Liver (tissue), 9 donors: Measurements from ENCODE around the gene NTNG1. TPM values are rescaled to one million over a fixed set of nuclear protein-coding genes. Genes with fewer than 3 reads are reported as not detected.
A peak's percentile ranks its signal among the peaks of the same experiment; 100 is the strongest.

Source experiments
- DNase-seq: peaks from one replicate; pipeline ENCODE4 v3.0.0-alpha.2; 2017; ENCODE audit warnings: low spot score
- H3K27ac ChIP-seq, 2 donors: one replicate each; pipeline ENCODE4 v1.7.0; 2013; ENCODE audit warnings: inconsistent platforms in 2 of 2, low read length in 2 of 2, control low read depth in 1 of 2, low read depth in 1 of 2, mild to moderate bottlenecking in 1 of 2
- H3K27me3 ChIP-seq, 4 donors: one replicate each; pipeline versions ENCODE4 v1.6.1 to v1.7.0; 2013; ENCODE audit warnings: low read length in 3 of 4, inconsistent platforms in 1 of 4, mild to moderate bottlenecking in 1 of 4, moderate library complexity in 1 of 4; ENCODE audit not compliant: control insufficient read depth in 4 of 4, insufficient read depth in 4 of 4
- H3K36me3 ChIP-seq, 4 donors: one replicate each; pipeline versions ENCODE4 v1.6.1 to v1.7.0; 2013; ENCODE audit warnings: low read length in 3 of 4, mild to moderate bottlenecking in 3 of 4, low read depth in 1 of 4, moderate library complexity in 1 of 4; ENCODE audit not compliant: control insufficient read depth in 4 of 4, insufficient read depth in 3 of 4
- H3K4me1 ChIP-seq, 4 donors: one replicate each; pipeline versions ENCODE4 v1.6.1 to v1.7.0; 2013; ENCODE audit warnings: low read length in 3 of 4, mild to moderate bottlenecking in 3 of 4, moderate library complexity in 1 of 4; ENCODE audit not compliant: control insufficient read depth in 4 of 4, insufficient read depth in 4 of 4
- H3K4me3 ChIP-seq, 3 donors: one replicate each; pipeline versions ENCODE4 v1.6.1 to v1.7.0; 2013; ENCODE audit warnings: low read length in 3 of 3, control low read depth in 1 of 3, low read depth in 1 of 3, mild to moderate bottlenecking in 1 of 3
- H3K9ac ChIP-seq, 2 donors: one replicate each; pipeline ENCODE4 v1.7.0; 2013; ENCODE audit warnings: low read length in 2 of 2, mild to moderate bottlenecking in 2 of 2, moderate library complexity in 2 of 2, control low read depth in 1 of 2, low read depth in 1 of 2
- H3K9me3 ChIP-seq, 4 donors: one replicate each; pipeline versions ENCODE4 v1.6.1 to v1.7.0; 2013; ENCODE audit warnings: low read length in 3 of 4; ENCODE audit not compliant: control insufficient read depth in 4 of 4
- EGR1 ChIP-seq, 2 donors: IDR thresholded peaks; 2 replicates each; pipeline ENCODE4 v1.6.1; 2016 to 2018; ENCODE audit warnings: antibody characterized with exemption in 2 of 2, low read depth in 2 of 2
- FOXA2 ChIP-seq: IDR thresholded peaks from 2 replicates; pipeline ENCODE4 v1.6.1; 2016; ENCODE audit warnings: antibody characterized with exemption
- JUND ChIP-seq, 2 donors: IDR thresholded peaks; 2 replicates each; pipeline ENCODE4 v1.6.1; 2016; ENCODE audit warnings: antibody characterized with exemption in 2 of 2
- MAX ChIP-seq: IDR thresholded peaks from 2 replicates; pipeline ENCODE4 v1.6.1; 2016; ENCODE audit warnings: antibody characterized with exemption
- NR2F2 ChIP-seq: IDR thresholded peaks from 2 replicates; pipeline ENCODE4 v1.6.1; 2016; ENCODE audit warnings: antibody characterized with exemption
- RAD21 ChIP-seq, 2 donors: IDR thresholded peaks; 2 replicates each; pipeline ENCODE4 v1.6.1; 2016; ENCODE audit warnings: antibody characterized with exemption in 2 of 2, mild to moderate bottlenecking in 2 of 2
- RXRA ChIP-seq, 2 donors: IDR thresholded peaks; 2 replicates each; pipeline ENCODE4 v1.6.1; 2017 to 2018; ENCODE audit warnings: antibody characterized with exemption in 2 of 2, mild to moderate bottlenecking in 1 of 2
- TAF1 ChIP-seq: conservative IDR thresholded peaks from 2 replicates; pipeline ENCODE4 v1.6.1; 2016; ENCODE audit warnings: antibody characterized with exemption, mild to moderate bottlenecking
- YY1 ChIP-seq: IDR thresholded peaks from 2 replicates; pipeline ENCODE4 v1.6.1; 2016; ENCODE audit warnings: antibody characterized with exemption, mild to moderate bottlenecking
- ZBTB33 ChIP-seq: IDR thresholded peaks from 2 replicates; pipeline ENCODE4 v1.6.1; 2016; ENCODE audit warnings: antibody characterized with exemption
- whole genome bisulfite sequencing: extraction: QIAGEN DNeasy Blood & Tissue Kit; methylation state at CpG from one replicate; pipeline ENCODE4 v1.1.7; 2013; 5-methylcytosine and 5-hydroxymethylcytosine counted together
- polyA plus RNA-seq, 2 donors: library from polyadenylated mRNA; stranded (reverse) in 1 of 2; unstranded in 1 of 2; fragments of 200-250 nt in 1 of 2; fragments of >200 nt in 1 of 2; fragmentation: Nextera tagmentation in 1 of 2; extraction: Ambion mirVana in 1 of 2; gene quantifications; one replicate each; pipeline versions ENCODE4 v1.2.1 to v1.2.3, GENCODE V29; 2013 to 2015
- total RNA-seq, 2 donors: library from RNA; depleted of rRNA; stranded (reverse); fragments of >200 nt; gene quantifications; one replicate each; pipeline ENCODE4 v1.2.3, GENCODE V29; 2014
- TF ChIP-seq, protein P1 (sequence below): fragments of 150-350 bp; IDR thresholded peaks from 2 replicates; pipeline ENCODE4 v1.5.1; 2017; ENCODE audit warnings: improper control_type of control experiment, low read depth, low read length; ENCODE audit not compliant: missing input control
- TF ChIP-seq, protein P2 (sequence below): IDR thresholded peaks from 2 replicates; pipeline ENCODE4 v1.6.1; 2016; ENCODE audit warnings: antibody characterized with exemption
- donor health status: healthy.
- donor health status: healthy.
- donor health status: healthy.
- donor health status: healthy.
- donor health status: healthy.

NTNG1 gene
- total and polyA plus RNA-seq, 4 donors: under 0.01 TPM; not detected in 2

DNA sequence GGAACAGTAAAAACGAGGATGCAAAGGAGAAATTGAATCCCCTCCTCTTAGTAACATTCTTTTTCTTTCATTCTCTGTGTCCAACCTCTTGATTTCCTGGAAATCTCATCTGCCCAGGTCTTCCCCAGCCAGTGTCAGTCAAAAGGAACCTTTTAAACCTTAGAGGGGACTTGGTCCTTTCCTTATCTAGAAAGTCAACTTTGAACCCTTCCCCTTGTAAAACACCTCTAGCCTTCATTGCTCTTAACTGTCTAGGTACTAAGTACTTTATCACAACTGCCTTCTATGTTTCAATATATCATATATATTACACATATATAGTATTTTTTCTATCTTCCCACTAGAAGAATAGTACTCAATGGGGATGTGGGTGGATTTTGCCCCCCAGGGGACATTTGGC lies 282.1 kb downstream of the NTNG1 start:
- TF ChIP-seq ZBTB33 (no peak), RAD21 (IDR thresholded peaks at IDR 0.05) (no peak)
- Histone ChIP-seq H3K27me3 (no peaks in the 10 kb centered on the region), H3K36me3 (no peaks in the 10 kb centered on the region), H3K4me3 (no peak overlapping the region), H3K9ac (no peak overlapping the region), H3K9me3 (no peaks in the 10 kb centered on the region), H3K27ac (no peak overlapping the region), H3K4me1 (no peaks in the 10 kb centered on the region)
- 43% methylated on average over 1 of the region's 1 CpG for WGBS
- DNase-seq: no peak

DNA sequence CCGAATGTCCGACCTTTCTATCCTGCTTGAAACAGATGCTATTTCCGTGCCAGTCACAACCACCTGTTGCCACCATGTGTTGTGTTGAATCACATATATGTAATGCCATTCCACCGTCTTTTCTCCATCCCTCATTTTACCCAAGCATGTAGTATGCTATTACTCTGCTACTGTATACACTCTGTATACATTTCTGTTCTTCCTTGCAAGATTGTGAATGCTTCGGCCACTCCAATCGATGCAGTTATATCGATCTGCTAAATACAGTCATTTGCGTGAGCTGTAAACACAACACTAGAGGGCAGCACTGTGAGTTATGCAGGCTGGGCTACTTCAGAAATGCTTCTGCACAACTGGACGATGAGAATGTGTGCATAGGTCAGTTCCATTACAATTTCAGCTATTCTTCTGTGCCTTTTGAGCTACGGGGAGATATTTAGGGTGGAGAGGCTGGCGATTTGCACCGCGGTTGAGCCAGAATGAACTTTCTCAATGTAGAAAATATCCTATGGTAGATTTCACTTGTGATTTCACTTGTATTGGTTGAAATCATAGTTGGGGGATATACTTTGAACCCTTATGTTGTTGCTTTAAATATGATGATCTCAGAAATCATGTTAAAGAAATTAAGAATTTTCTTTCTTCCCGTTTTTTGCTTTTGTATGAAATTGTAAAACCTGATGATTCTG lies 289.8 kb downstream of the NTNG1 start:
- H3K4me1 ChIP-seq: peaks cover 0 to 4% (median 2%) of the 10 kb centered on the region in 4 donors
- WGBS: 33% methylated on average over 14 of the region's 14 CpGs
- H3K9me3 ChIP-seq: no peaks in the 10 kb centered on the region
- H3K27ac ChIP-seq: no peak overlapping the region
- no peaks in the 10 kb centered on the region for H3K27me3 ChIP-seq
- H3K36me3 ChIP-seq: no peaks in the 10 kb centered on the region
- no peak overlapping the region for H3K4me3 ChIP-seq
- TF ChIP-seq RAD21 (IDR thresholded peaks at IDR 0.05): peak; percentile 82 to 88
- TF ChIP-seq, protein P1, sequence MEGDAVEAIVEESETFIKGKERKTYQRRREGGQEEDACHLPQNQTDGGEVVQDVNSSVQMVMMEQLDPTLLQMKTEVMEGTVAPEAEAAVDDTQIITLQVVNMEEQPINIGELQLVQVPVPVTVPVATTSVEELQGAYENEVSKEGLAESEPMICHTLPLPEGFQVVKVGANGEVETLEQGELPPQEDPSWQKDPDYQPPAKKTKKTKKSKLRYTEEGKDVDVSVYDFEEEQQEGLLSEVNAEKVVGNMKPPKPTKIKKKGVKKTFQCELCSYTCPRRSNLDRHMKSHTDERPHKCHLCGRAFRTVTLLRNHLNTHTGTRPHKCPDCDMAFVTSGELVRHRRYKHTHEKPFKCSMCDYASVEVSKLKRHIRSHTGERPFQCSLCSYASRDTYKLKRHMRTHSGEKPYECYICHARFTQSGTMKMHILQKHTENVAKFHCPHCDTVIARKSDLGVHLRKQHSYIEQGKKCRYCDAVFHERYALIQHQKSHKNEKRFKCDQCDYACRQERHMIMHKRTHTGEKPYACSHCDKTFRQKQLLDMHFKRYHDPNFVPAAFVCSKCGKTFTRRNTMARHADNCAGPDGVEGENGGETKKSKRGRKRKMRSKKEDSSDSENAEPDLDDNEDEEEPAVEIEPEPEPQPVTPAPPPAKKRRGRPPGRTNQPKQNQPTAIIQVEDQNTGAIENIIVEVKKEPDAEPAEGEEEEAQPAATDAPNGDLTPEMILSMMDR: peak; percentile 77
- no peak for TF ChIP-seq EGR1 (IDR thresholded peaks at IDR 0.05; ENCODE audit: low read depth in 2 of 2)
- TF ChIP-seq, protein P2, sequence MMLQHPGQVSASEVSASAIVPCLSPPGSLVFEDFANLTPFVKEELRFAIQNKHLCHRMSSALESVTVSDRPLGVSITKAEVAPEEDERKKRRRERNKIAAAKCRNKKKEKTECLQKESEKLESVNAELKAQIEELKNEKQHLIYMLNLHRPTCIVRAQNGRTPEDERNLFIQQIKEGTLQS: no peak
- TF ChIP-seq FOXA2: peak; percentile 43
- DNase-seq: peak; percentile 34
- no peak overlapping the region for H3K9ac ChIP-seq

DNA sequence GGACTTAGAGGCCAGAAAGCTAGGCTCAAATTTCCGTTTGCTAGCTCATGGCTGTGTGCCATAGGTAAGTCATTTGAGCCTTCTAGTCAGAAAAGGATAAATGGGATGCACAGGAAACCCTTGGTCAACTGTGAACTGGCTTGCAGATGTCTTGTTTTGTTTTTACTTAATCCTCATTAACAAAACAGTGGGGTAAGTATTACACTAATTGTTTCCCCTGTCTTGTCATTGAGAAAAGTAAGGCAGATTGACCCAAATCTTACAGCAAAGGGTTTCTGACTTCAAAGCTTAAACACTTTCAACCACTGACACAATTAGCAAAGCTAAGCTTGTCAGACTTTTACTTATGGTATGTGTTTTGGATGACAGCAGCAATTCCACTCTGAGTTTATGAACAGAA lies 291.3 kb downstream of the NTNG1 start:
- no peak for DNase-seq
- Histone ChIP-seq H3K27ac (no peak overlapping the region), H3K36me3 (no peaks in the 10 kb centered on the region), H3K9me3 (no peaks in the 10 kb centered on the region), H3K27me3 (no peaks in the 10 kb centered on the region), H3K4me1 (peaks cover 0 to 4% (median 2%) of the 10 kb centered on the region in 4 donors), H3K4me3 (no peak overlapping the region), H3K9ac (no peak overlapping the region)
- TF ChIP-seq, protein P1: no peak
- TF ChIP-seq RXRA (IDR thresholded peaks at IDR 0.05): no peak
- TF ChIP-seq TAF1: no peak
- TF ChIP-seq, protein P2: no peak
- no peak for TF ChIP-seq JUND (IDR thresholded peaks at IDR 0.05)
- no peak for TF ChIP-seq MAX
- no peak for TF ChIP-seq YY1
- no peak for TF ChIP-seq NR2F2
- 62% methylated on average over 1 of the region's 1 CpG for WGBS
